HepG2 (cell line): ENCODE measurements around the gene ZNF865. TPM values are rescaled to one million over a fixed set of nuclear protein-coding genes. Genes with fewer than 3 reads are reported as not detected.

ENCODE experiments used
- ATAC-seq: fragments of 200-7000 bp; cut with Tn5 transposase; 3 replicates; pipeline ENCODE4 v1.9.1; 2020; ENCODE audit warnings: mild to moderate bottlenecking, moderate library complexity
- BruUV-seq: library from RNA; stranded (reverse); fragments of 400-500 nt; replicated peaks from 2 replicates; lab custom pipeline; 2021; lab: Mats Ljungman, UMichigan
- CTCF ChIA-PET: fragments of 300-600 bp; formaldehyde crosslinking; extraction: SDS; loops from one replicate; lab custom pipeline; 2021; ENCODE audit warnings: low total read pairs, inconsistent platforms, low intra/inter-chr PET ratio; lab: Yijun Ruan, JAX
- POLR2A ChIA-PET: fragments of 350-600 bp; sonication (Branson Sonifier 250); formaldehyde crosslinking; loops from one replicate; lab custom pipeline; 2020; ENCODE audit warnings: antibody characterized with exemption, inconsistent platforms; lab: Yijun Ruan, JAX
- DNase-seq: peaks from one replicate; pipeline ENCODE4 v3.0.0-alpha.2; 2015; ENCODE audit warnings: low spot score
- FAIRE-seq: peaks from 3 replicates; lab custom pipeline; 2011; peaks lifted over from hg19 to GRCh38; lab: Jason Lieb, UNC
- H2AFZ ChIP-seq: one replicate; pipeline ENCODE4 v1.6.1; 2011; ENCODE audit warnings: low read length, inconsistent platforms
- H3K27ac ChIP-seq: fragments of 300-600 bp; 3 replicates; pipeline ENCODE4 v1.8.0; 2011; ENCODE audit warnings: mixed run types, mild to moderate bottlenecking, mixed read lengths, low read length, inconsistent platforms; ENCODE audit not compliant: insufficient read depth; ENCODE audit errors: extremely low read length
- H3K27me3 ChIP-seq, 2 experiments: fragments of 200-600 bp in 1 of 2; 2 replicates in 1 of 2; 3 replicates in 1 of 2; pipeline versions ENCODE4 v1.6.0 to v1.8.0; 2011; ENCODE audit warnings: low read length in 2 of 2, mild to moderate bottlenecking in 2 of 2, moderate library complexity in 2 of 2, inconsistent platforms in 1 of 2; ENCODE audit not compliant: insufficient read depth in 2 of 2, control insufficient read depth in 1 of 2
- H3K36me3 ChIP-seq, 2 experiments: fragments of 200-600 bp in 1 of 2; replicated peaks in 1 of 2; 2 replicates in 1 of 2; 3 replicates in 1 of 2; pipeline versions ENCODE4 v1.5.1 to v1.8.0; 2011; ENCODE audit warnings: low read length in 2 of 2, inconsistent platforms in 1 of 2; ENCODE audit not compliant: insufficient read depth in 2 of 2, control insufficient read depth in 1 of 2
- H3K4me1 ChIP-seq: 2 replicates; pipeline ENCODE4 v1.5.1; 2012; ENCODE audit warnings: low read length, inconsistent platforms; ENCODE audit not compliant: insufficient read depth
- H3K4me2 ChIP-seq: 2 replicates; pipeline ENCODE4 v1.6.0; 2011; ENCODE audit warnings: low read depth, low read length, inconsistent platforms
- H3K4me3 ChIP-seq, 3 experiments: fragments of 200-600 bp in 1 of 3; sonication (generic), shearing (Covaris generic) in 1 of 3; replicated peaks in 1 of 3; 2 replicates each; pipeline ENCODE4 v1.5.1; 2011 to 2016; ENCODE audit warnings: low read length in 3 of 3, inconsistent platforms in 2 of 3, low read depth in 2 of 3, mild to moderate bottlenecking in 2 of 3, control low read depth in 1 of 3, mixed read lengths in 1 of 3; ENCODE audit not compliant: insufficient read depth in 1 of 3
- H3K79me2 ChIP-seq: one replicate; pipeline ENCODE4 v1.6.1; 2011; ENCODE audit warnings: low read length, inconsistent platforms; ENCODE audit not compliant: insufficient read depth
- H3K9ac ChIP-seq: 2 replicates; pipeline ENCODE4 v1.6.0; 2011; ENCODE audit warnings: mild to moderate bottlenecking, low read depth, low read length, inconsistent platforms; ENCODE audit not compliant: insufficient read depth
- H3K9me3 ChIP-seq: 2 replicates; pipeline ENCODE4 v1.5.1; 2012; ENCODE audit warnings: mild to moderate bottlenecking, low read length
- H4K20me1 ChIP-seq: 2 replicates; pipeline ENCODE4 v1.6.0; 2011; ENCODE audit warnings: inconsistent platforms, mild to moderate bottlenecking, low read length, moderate library complexity; ENCODE audit not compliant: insufficient read depth
- ATF1 ChIP-seq: IDR thresholded peaks from 2 replicates; pipeline ENCODE4 v1.6.1; 2016; ENCODE audit warnings: mild to moderate bottlenecking, control low read depth
- FOXK2 ChIP-seq: fragments of 450-650 bp; IDR thresholded peaks from 2 replicates; pipeline ENCODE4 v1.6.1; 2016
- HOXA5 ChIP-seq: sonication (generic); formaldehyde crosslinking; IDR thresholded peaks from 2 replicates; pipeline ENCODE4 v1.4.0; 2020; ENCODE audit warnings: missing genetic modification reagents
- MLLT10 ChIP-seq: sonication (generic); formaldehyde crosslinking; IDR thresholded peaks from 2 replicates; pipeline ENCODE4 v1.4.0; 2020; ENCODE audit warnings: missing genetic modification reagents
- NFYB ChIP-seq: sonication (generic); formaldehyde crosslinking; IDR thresholded peaks from 2 replicates; pipeline ENCODE4 v1.4.0; 2020; ENCODE audit warnings: missing genetic modification reagents
- PAWR ChIP-seq: sonication (generic); formaldehyde crosslinking; IDR thresholded peaks from 2 replicates; pipeline ENCODE4 v1.4.0; 2020; ENCODE audit warnings: missing genetic modification reagents, mild to moderate bottlenecking, borderline replicate concordance
- REXO4 ChIP-seq: sonication (generic); formaldehyde crosslinking; IDR thresholded peaks from 2 replicates; pipeline ENCODE4 v1.8.0; 2022; ENCODE audit warnings: missing genetic modification reagents, mild to moderate bottlenecking, borderline replicate concordance
- RFX5 ChIP-seq: IDR thresholded peaks from 2 replicates; pipeline ENCODE4 v1.6.1; 2011; ENCODE audit warnings: low read depth, low read length, improper control_type of control experiment
- RNF219 ChIP-seq: sonication (generic); formaldehyde crosslinking; IDR thresholded peaks from 2 replicates; pipeline ENCODE4 v1.5.0; 2020; ENCODE audit warnings: mild to moderate bottlenecking, missing genetic modification reagents
- SAP130 ChIP-seq: IDR thresholded peaks from 2 replicates; pipeline ENCODE4 v1.6.1; 2016; ENCODE audit warnings: low read depth
- SPEN ChIP-seq: sonication (generic); formaldehyde crosslinking; IDR thresholded peaks from 2 replicates; pipeline ENCODE4 v1.5.1; 2020; ENCODE audit warnings: low read depth, mild to moderate bottlenecking, missing genetic modification reagents
- THAP9 ChIP-seq: sonication (generic); formaldehyde crosslinking; IDR thresholded peaks from 2 replicates; pipeline ENCODE4; 2020; ENCODE audit warnings: missing genetic modification reagents, mild to moderate bottlenecking, borderline replicate concordance
- ZBTB38 ChIP-seq: sonication (generic); formaldehyde crosslinking; IDR thresholded peaks from 2 replicates; pipeline ENCODE4 v1.5.1; 2020; ENCODE audit warnings: mild to moderate bottlenecking, missing genetic modification reagents
- ZNF256 ChIP-seq: sonication (generic); formaldehyde crosslinking; conservative IDR thresholded peaks from 2 replicates; pipeline ENCODE4 v1.4.0; 2020; ENCODE audit warnings: missing genetic modification reagents
- ZNF530 ChIP-seq: sonication (generic); formaldehyde crosslinking; IDR thresholded peaks from 2 replicates; pipeline ENCODE4 v1.5.0; 2020; ENCODE audit warnings: low read depth, mild to moderate bottlenecking, missing genetic modification reagents
- ZNF639 ChIP-seq: conservative IDR thresholded peaks from 2 replicates; pipeline ENCODE4 v1.6.1; 2018; ENCODE audit warnings: missing genetic modification reagents
- ZNF644 ChIP-seq: IDR thresholded peaks from 2 replicates; pipeline ENCODE4 v1.6.1; 2016; ENCODE audit warnings: low read depth
- ZNF674 ChIP-seq: sonication (generic); formaldehyde crosslinking; IDR thresholded peaks from 2 replicates; pipeline ENCODE4 v1.5.0; 2020; ENCODE audit warnings: low read depth, mild to moderate bottlenecking, missing genetic modification reagents
- ZNF775 ChIP-seq: sonication (generic); formaldehyde crosslinking; IDR thresholded peaks from 2 replicates; pipeline ENCODE4 v1.4.0; 2020; ENCODE audit warnings: missing genetic modification reagents, mild to moderate bottlenecking, moderate library complexity, borderline replicate concordance
- ZSCAN9 ChIP-seq: IDR thresholded peaks from 2 replicates; pipeline ENCODE4 v1.6.1; 2016; ENCODE audit warnings: borderline replicate concordance
- WGBS: methylation state at CpG from one replicate; pipeline ENCODE4 v1.1.6; 2017; ENCODE audit warnings: low lambda C conversion rate; 5-methylcytosine and 5-hydroxymethylcytosine counted together
- in situ Hi-C: cut with HindIII; loops from 2 replicates; pipeline ENCODE4 v1.10.0; 2017; ENCODE audit warnings: low pct_unique_long_range_greater_than_20kb; ENCODE audit not compliant: extremely low pct_ligation_motif_present
- intact Hi-C: fragments of 100-400 bp; cut with micrococcal nuclease; formaldehyde crosslinking; loops from one replicate; pipeline ENCODE4 v1.10.0; 2022; ENCODE audit not compliant: unreplicated experiment
- polyA plus RNA-seq, 8 experiments: library from polyadenylated mRNA; depleted of rRNA in 3 of 8; stranded (reverse) in 7 of 8; unstranded in 1 of 8; fragments of >200 nt; fragmentation: Illumina TruSeq in 4 of 8; extraction: Trizol in 4 of 8; gene quantifications; 2 replicates each; pipeline versions ENCODE4 v1.2.1 to v1.2.3, GENCODE V29; 2011 to 2016; ENCODE audit warnings: low read depth in 4 of 8, missing spikeins in 1 of 8, mixed read lengths in 1 of 8; ENCODE audit not compliant: insufficient read depth in 1 of 8
- total RNA-seq, 5 experiments: library from RNA; depleted of rRNA; stranded (reverse); fragments of >200 nt; fragmentation: Illumina TruSeq; extraction: Trizol; gene quantifications; 2 replicates each; pipeline ENCODE4 v1.2.3, GENCODE V29; 2016; ENCODE audit warnings: low read depth in 1 of 5

ZNF865 gene
- total and polyA plus RNA-seq, 2 of the 13 experiments (the other 11 are each of a cell fraction or from before 2014, with no cell fraction given) = 0.93 to 1.0 TPM

- ChIA-PET CTCF (no interaction called here), POLR2A (interaction anchor here (1.8 to 2.1 kb wide), 2 partner anchors 9 to 14 kb away, joined by 5 to 9 read pairs; partner anchors contain the start of gene CCDC106)
- H3K4me3 ChIP-seq = peak overlapping the region; percentile 78 to 97 (median 85)
- H3K4me1 ChIP-seq = peaks cover 24% of the 10 kb centered on the region
- peaks cover 15 to 32% of the 10 kb centered on the region in 2 experiments for H3K36me3 ChIP-seq
- FAIRE-seq = no peak
- no peak for DNase-seq
- WGBS = 55% methylated on average over 16 of the region's 18 CpGs
- ATAC-seq = no peak
- peaks cover 58% of the 10 kb centered on the region for H3K79me2 ChIP-seq
- no TSS peak for BruUV-seq
- peak overlapping the region; percentile 100 for H3K9ac ChIP-seq
- H3K27ac ChIP-seq = peak overlapping the region; percentile 99
- H3K9me3 ChIP-seq = no peaks in the 10 kb centered on the region
- H4K20me1 ChIP-seq = peaks cover 49% of the 10 kb centered on the region
- H2AFZ ChIP-seq = no peak overlapping the region
- in situ Hi-C loops (no loop called here), intact Hi-C loops (no loop called here)
- peak overlapping the region; percentile 89 for H3K4me2 ChIP-seq
- no peaks in the 10 kb centered on the region; a peak in 1 of 5 replicates for H3K27me3 ChIP-seq
- TF ChIP-seq ZNF644 (CRISPR knock-in tag) = no peak
- no peak for TF ChIP-seq ZNF775 (CRISPR knock-in tag)
- no peak for TF ChIP-seq SPEN
- TF ChIP-seq HOXA5 (CRISPR knock-in tag) = no peak
- TF ChIP-seq ATF1 (CRISPR knock-in tag) = no peak
- peak; percentile 18; the same call in 1 of the 2 replicates for TF ChIP-seq SAP130
- TF ChIP-seq ZNF674 (CRISPR knock-in tag) = no peak
- no peak for TF ChIP-seq PAWR
- TF ChIP-seq MLLT10 (CRISPR knock-in tag) = peak; percentile 51; the same call in 1 of the 2 replicates
- TF ChIP-seq ZNF639 (CRISPR knock-in tag) = no peak
- no peak for TF ChIP-seq ZNF530 (CRISPR knock-in tag)
- TF ChIP-seq NFYB = 0 out of 2 replicates have a peak, but pooled peaks have one; percentile 34
- no peak for TF ChIP-seq ZSCAN9 (CRISPR knock-in tag)
- TF ChIP-seq ZBTB38 (CRISPR knock-in tag) = peak; percentile 33; the same call in 1 of the 2 replicates
- TF ChIP-seq RFX5 = no peak
- no peak for TF ChIP-seq ZNF256 (CRISPR knock-in tag)
- no peak for TF ChIP-seq RNF219 (CRISPR knock-in tag)
- no peak for TF ChIP-seq FOXK2
- no peak for TF ChIP-seq THAP9 (CRISPR knock-in tag)
- TF ChIP-seq REXO4 = no peak
These were observed 51.7 kb downstream of the ZNF865 start for GRCh38 chr19:55656988-55657747.
